ENCODE data around the gene SCUBE1. TPM values are rescaled to one million over a fixed set of nuclear protein-coding genes. Genes with fewer than 3 reads are reported as not detected.

Gene SCUBE1
- total and polyA plus RNA-seq, 2 of the 8 experiments (the other 6 are each of a cell fraction or from before 2014, with no cell fraction given) = 2.3 to 4.9 TPM

DNA sequence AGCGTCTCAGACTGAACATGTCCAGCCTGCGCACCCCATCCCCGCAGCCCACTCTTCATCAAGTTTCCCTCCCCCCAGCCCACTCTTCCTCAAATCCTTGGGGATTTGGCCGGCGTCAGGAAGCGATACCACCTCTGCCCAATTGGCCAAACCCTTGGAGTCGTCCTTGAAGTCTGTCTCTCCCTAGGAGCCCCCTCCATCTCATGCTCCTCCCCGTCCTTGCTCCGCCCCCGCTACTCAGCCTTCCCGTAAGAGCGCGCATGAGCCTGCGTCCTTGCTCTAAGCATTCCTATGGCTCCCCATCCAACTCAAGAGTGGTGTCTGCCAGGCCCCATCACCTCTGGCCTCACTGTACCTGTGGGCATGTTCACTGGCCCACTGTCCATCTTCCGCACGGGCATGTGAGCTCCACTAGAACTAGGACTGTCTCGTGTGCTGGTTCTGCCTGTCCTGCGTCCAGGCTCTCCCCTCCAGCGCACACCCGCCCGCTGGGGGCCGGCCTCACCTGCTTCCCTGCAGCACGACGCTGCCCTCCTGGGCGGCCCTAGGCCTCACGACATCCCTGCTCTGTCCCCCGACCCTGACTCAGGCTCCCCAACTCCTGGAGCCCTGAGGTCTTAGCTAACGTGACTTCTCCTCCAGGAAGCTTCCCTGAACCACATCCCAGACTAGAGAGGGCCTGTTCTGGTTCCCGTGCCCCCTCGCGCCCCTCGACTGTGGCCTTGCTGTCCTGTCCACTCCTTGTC, 125.7 kb downstream of the SCUBE1 start:
- TF ChIP-seq SP1 (IDR thresholded peaks at IDR 0.05; ENCODE audit: low read depth, low read length) (no peak), PHF8 (conservative IDR thresholded peaks at IDR 0.05; ENCODE audit: low read depth, low read length) (no peak), TCF12 (IDR thresholded peaks at IDR 0.05; ENCODE audit: low read depth, low read length) (no peak), POLR2A (IDR thresholded peaks at IDR 0.05; ENCODE audit: control extremely low read depth in 1 of 2, low read depth in 2 of 2, low read length in 2 of 2) (no peak), SIN3A (conservative IDR thresholded peaks at IDR 0.05 in 1 of 2, IDR thresholded peaks at IDR 0.05 in 1 of 2; ENCODE audit: low read depth in 1 of 2, low read length in 2 of 2) (no peak), NRF1 (IDR thresholded peaks at IDR 0.05; ENCODE audit: low read depth, low read length) (no peak), RXRA (IDR thresholded peaks at IDR 0.05; ENCODE audit: insufficient read depth, low read depth, low read length) (no peak)
- TF ChIP-seq, protein P1, sequence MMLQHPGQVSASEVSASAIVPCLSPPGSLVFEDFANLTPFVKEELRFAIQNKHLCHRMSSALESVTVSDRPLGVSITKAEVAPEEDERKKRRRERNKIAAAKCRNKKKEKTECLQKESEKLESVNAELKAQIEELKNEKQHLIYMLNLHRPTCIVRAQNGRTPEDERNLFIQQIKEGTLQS (IDR thresholded peaks at IDR 0.05; ENCODE audit: insufficient read depth, low read depth, low read length) = no peak
- Histone ChIP-seq H2BK12ac (ENCODE audit: low read depth, low read length) (peak overlapping the region; percentile 60; the same call in 1 of the 2 replicates), H4K20me1 (replicated peaks in 1 of 2; ENCODE audit: control insufficient read depth in 1 of 2, insufficient read depth in 2 of 2, low read length in 2 of 2) (no peaks in the 10 kb centered on the region), H2BK20ac (ENCODE audit: low read length) (no peak overlapping the region), H4K91ac (replicated peaks; ENCODE audit: insufficient read length, low read length) (no peak overlapping the region), H2BK120ac (replicated peaks; ENCODE audit: low read depth, low read length) (no peak overlapping the region), H3K9me3 (ENCODE audit: insufficient read depth in 2 of 2, low read depth in 1 of 2, low read length in 1 of 2) (no peaks in the 10 kb centered on the region), H3K4ac (replicated peaks; ENCODE audit: insufficient read length, low read depth, low read length) (no peak overlapping the region), H3K23me2 (ENCODE audit: low read depth, low read length) (no peaks in the 10 kb centered on the region), H3K27ac (ENCODE audit: low read depth, low read length) (no peak overlapping the region), H2BK5ac (ENCODE audit: low read depth, low read length) (0 out of 2 replicates have a peak overlapping the region, but pooled peaks have one; percentile 35), H3K4me3 (ENCODE audit: extremely low read depth in 1 of 4, insufficient read depth in 2 of 4, low read depth in 3 of 4, low read length in 4 of 4) (no peak overlapping the region), H4K8ac (ENCODE audit: extremely low read depth, insufficient read depth, low read length) (no peak overlapping the region; the same call in 1 of the 2 replicates), H3K18ac (ENCODE audit: extremely low read depth, low read length) (no peak overlapping the region; the same call in 1 of the 2 replicates), H3K56ac (replicated peaks; ENCODE audit: insufficient read length, low read depth, low read length) (no peak overlapping the region), H2AFZ (ENCODE audit: low read length) (no peak overlapping the region), H3K4me1 (replicated peaks in 1 of 4; ENCODE audit: control insufficient read depth in 3 of 4, insufficient read depth in 4 of 4, low read length in 3 of 4) (peaks cover 0 to 25% (median 10%) of the 10 kb centered on the region in 4 experiments; a peak in 5 of 7 replicates), H3K9ac (replicated peaks in 1 of 4; ENCODE audit: extremely low read depth in 1 of 4, low read depth in 3 of 4, low read length in 3 of 4) (no peak overlapping the region), H3K36me3 (ENCODE audit: control insufficient read depth in 2 of 4, insufficient read depth in 4 of 4, low read length in 3 of 4) (no peaks in the 10 kb centered on the region), H3K23ac (ENCODE audit: insufficient read length) (no peak overlapping the region), H3K79me2 (ENCODE audit: control insufficient read depth in 1 of 2, insufficient read depth in 2 of 2, low read length in 2 of 2) (no peaks in the 10 kb centered on the region), H3K14ac (ENCODE audit: insufficient read length) (no peak overlapping the region), H3K27me3 (replicated peaks in 1 of 4; ENCODE audit: control insufficient read depth in 3 of 4, extremely low read depth in 1 of 4, insufficient read depth in 3 of 4, low read length in 3 of 4) (peaks cover 0 to 2% (median 0%) of the 10 kb centered on the region in 4 experiments; a peak in 1 of 7 replicates), H2AK5ac (ENCODE audit: low read depth, low read length) (no peak overlapping the region), H3K4me2 (ENCODE audit: insufficient read depth in 1 of 2, low read depth in 2 of 2, low read length in 2 of 2) (no peak overlapping the region), H3K79me1 (ENCODE audit: low read depth, low read length) (no peaks in the 10 kb centered on the region), H4K5ac (ENCODE audit: insufficient read length, low read depth, low read length) (no peak overlapping the region), H2BK15ac (ENCODE audit: low read length) (peak overlapping the region; percentile 61; the same call in 1 of the 2 replicates)
- FAIRE-seq (no peak), DNase-seq (ENCODE audit: low read depth in 1 of 2, low spot score in 2 of 2) (no peak)
- WGBS, 2 experiments (ENCODE audit: extremely low coverage in 1 of 2, insufficient coverage in 1 of 2, insufficient read length in 1 of 2, insufficient replicate concordance in 2 of 2, low coverage in 1 of 2, low lambda C conversion rate in 2 of 2, missing lambda C conversion rate in 1 of 2) = 81% methylated on average over 29 of the region's 32 CpGs; no CpG with 5 or more reads in 1 of the 2 experiments
- CTCF ChIA-PET (ENCODE audit: partially characterized antibody) = interaction anchor here (1.2 to 16.7 kb wide), 4 partner anchors 10 to 53 kb away, joined by 3 to 186 read pairs (median 8); no protein-coding TSS in a partner anchor
- POLR2A ChIA-PET (ENCODE audit: partially characterized antibody) = no interaction called here
